GM12878 (cell line): Measurements from ENCODE around the gene CCDC137. TPM values are rescaled to one million over a fixed set of nuclear protein-coding genes. Genes with fewer than 3 reads are reported as not detected.
A peak's percentile ranks its signal among the peaks of the same experiment; 100 is the strongest.

ENCODE experiments used
- BHLHE40 ChIP-seq, 2 experiments: fragments of 450-650 bp in 1 of 2; IDR thresholded peaks; 2 replicates each; pipeline ENCODE4 v1.6.1; 2011 to 2017; ENCODE audit warnings: low read depth in 2 of 2, borderline replicate concordance in 1 of 2, improper control_type of control experiment in 1 of 2, low read length in 1 of 2, mild to moderate bottlenecking in 1 of 2
- ESRRA ChIP-seq: IDR thresholded peaks from 2 replicates; pipeline ENCODE4 v1.6.1; 2012; ENCODE audit warnings: mild to moderate bottlenecking, low read length, improper control_type of control experiment
- HCFC1 ChIP-seq: fragments of 150-350 bp; IDR thresholded peaks from 2 replicates; pipeline ENCODE4 v1.6.1; 2014; ENCODE audit warnings: low read length
- HDAC2 ChIP-seq: fragments of 200-600 bp; sonication (generic); IDR thresholded peaks from 2 replicates; pipeline ENCODE4 v1.6.1; 2017
- JUNB ChIP-seq: IDR thresholded peaks from 2 replicates; pipeline ENCODE4 v1.6.1; 2016; ENCODE audit warnings: antibody characterized with exemption, mild to moderate bottlenecking
- KDM1A ChIP-seq: fragments of 200-600 bp; sonication (generic); IDR thresholded peaks from 2 replicates; pipeline ENCODE4 v1.6.1; 2016; ENCODE audit warnings: borderline replicate concordance
- NBN ChIP-seq: fragments of 450-650 bp; IDR thresholded peaks from 2 replicates; pipeline ENCODE4 v1.6.1; 2016
- POU2F2 ChIP-seq: IDR thresholded peaks from 3 replicates; pipeline ENCODE4 v1.6.1; 2011; ENCODE audit warnings: low read depth, mild to moderate bottlenecking, low read length, borderline replicate concordance
- SIN3A ChIP-seq: IDR thresholded peaks from 2 replicates; pipeline ENCODE4 v1.6.1; 2012; ENCODE audit warnings: low read depth, low read length, improper control_type of control experiment
- SMARCA5 ChIP-seq: fragments of 450-650 bp; IDR thresholded peaks from 2 replicates; pipeline ENCODE4 v1.6.1; 2017; ENCODE audit warnings: mild to moderate bottlenecking
- SUPT20H ChIP-seq: IDR thresholded peaks from 2 replicates; pipeline ENCODE4 v1.6.1; 2011; ENCODE audit warnings: low read depth, mild to moderate bottlenecking, low read length, moderate library complexity, borderline replicate concordance; ENCODE audit not compliant: control insufficient read depth
- ZBED1 ChIP-seq: IDR thresholded peaks from 2 replicates; pipeline ENCODE4 v1.6.1; 2016; ENCODE audit warnings: borderline replicate concordance
- ZNF274 ChIP-seq: IDR thresholded peaks from one replicate; pipeline ENCODE4 v1.8.0; 2011; ENCODE audit not compliant: insufficient read length, insufficient read depth
- polyA plus RNA-seq, 11 experiments: library from polyadenylated mRNA; depleted of rRNA in 4 of 11; unstranded in 6 of 11; stranded (reverse) in 5 of 11; fragments of >200 nt; fragmentation: Nextera tagmentation in 4 of 11; fragmentation: Illumina TruSeq in 1 of 11; extraction: Ambion mirVana in 4 of 11; extraction: Trizol in 1 of 11; gene quantifications; 1 replicate in 1 of 11; 2 replicates in 10 of 11; pipeline versions ENCODE4 v1.2.1 to v1.2.3, GENCODE V29; 2011 to 2016; ENCODE audit warnings: inconsistent platforms in 2 of 11, missing spikeins in 2 of 11, low read depth in 1 of 11
- total RNA-seq, 4 experiments: library from RNA; depleted of rRNA in 3 of 4; stranded (reverse); fragments of >200 nt in 3 of 4; fragmentation: Illumina TruSeq in 1 of 4; extraction: Trizol in 1 of 4; gene quantifications; 2 replicates each; pipeline versions ENCODE4 v1.2.1 to v1.2.3, GENCODE V29; 2013 to 2021
- TF ChIP-seq, protein P1 (sequence below): IDR thresholded peaks from 2 replicates; pipeline ENCODE4 v1.6.1; 2012; ENCODE audit warnings: improper control_type of control experiment, low read depth, low read length; ENCODE audit not compliant: insufficient replicate concordance
- TF ChIP-seq, protein P2 (sequence below): fragments of 450-650 bp; IDR thresholded peaks from 2 replicates; pipeline ENCODE4 v1.6.1; 2014; ENCODE audit warnings: mild to moderate bottlenecking
- TF ChIP-seq, protein P3 (sequence below): IDR thresholded peaks from 2 replicates; pipeline ENCODE4 v1.6.1; 2012; ENCODE audit warnings: low read depth, low read length, improper control_type of control experiment
- TF ChIP-seq, protein P4 (sequence below): fragments of 450-650 bp; IDR thresholded peaks from 2 replicates; pipeline ENCODE4 v1.6.1; 2017; ENCODE audit warnings: mild to moderate bottlenecking, moderate library complexity

Gene CCDC137
- total and polyA plus RNA-seq, 10 of the 15 experiments (the other 5 are each of a cell fraction or from before 2014, with no cell fraction given) = 2.2 to 45.4 (median 22.1) TPM

DNA sequence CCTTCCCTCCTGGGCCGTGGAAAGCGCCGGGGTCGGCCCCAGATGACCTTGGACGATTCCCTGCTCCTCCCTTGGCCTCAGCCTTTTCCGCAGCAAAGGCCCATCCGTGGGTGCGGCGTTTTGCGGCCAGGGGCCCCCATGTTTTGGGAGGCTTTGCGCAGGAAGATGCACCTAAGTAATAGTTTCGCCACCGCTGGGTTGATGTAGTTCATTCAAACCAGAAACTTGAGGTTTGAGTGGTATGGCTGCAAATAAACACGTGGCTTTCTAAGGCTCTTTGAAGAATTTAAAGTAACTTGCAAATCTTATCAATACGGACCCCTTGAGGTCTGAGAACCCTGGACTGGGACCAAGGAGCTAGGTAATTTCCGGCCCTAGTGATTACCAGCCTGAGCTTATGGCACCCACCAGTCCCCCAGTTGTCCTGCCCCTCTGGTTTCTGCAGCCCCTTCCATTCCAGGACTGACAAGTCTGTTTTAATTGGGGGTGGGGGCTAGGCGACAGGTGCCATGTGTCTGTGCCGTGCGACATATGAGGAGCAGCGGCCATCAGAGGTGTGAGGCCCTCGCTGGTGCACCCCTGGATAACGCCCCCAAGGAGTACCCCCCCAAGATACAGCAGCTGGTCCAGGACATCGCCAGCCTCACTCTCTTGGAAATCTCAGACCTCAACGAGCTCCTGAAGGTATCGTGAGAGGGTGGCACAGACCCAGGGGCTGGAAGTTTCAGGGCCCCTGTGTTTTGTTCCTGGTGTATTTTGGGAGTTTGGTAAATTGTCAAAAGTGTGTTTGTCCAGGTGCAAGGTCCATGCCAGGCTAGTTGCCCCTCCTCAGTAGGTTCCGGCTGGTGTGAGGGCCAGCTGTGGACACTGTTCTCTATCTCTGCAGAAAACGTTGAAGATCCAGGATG, 37.5 kb downstream of the CCDC137 start (continued):
- TF ChIP-seq, protein P1, sequence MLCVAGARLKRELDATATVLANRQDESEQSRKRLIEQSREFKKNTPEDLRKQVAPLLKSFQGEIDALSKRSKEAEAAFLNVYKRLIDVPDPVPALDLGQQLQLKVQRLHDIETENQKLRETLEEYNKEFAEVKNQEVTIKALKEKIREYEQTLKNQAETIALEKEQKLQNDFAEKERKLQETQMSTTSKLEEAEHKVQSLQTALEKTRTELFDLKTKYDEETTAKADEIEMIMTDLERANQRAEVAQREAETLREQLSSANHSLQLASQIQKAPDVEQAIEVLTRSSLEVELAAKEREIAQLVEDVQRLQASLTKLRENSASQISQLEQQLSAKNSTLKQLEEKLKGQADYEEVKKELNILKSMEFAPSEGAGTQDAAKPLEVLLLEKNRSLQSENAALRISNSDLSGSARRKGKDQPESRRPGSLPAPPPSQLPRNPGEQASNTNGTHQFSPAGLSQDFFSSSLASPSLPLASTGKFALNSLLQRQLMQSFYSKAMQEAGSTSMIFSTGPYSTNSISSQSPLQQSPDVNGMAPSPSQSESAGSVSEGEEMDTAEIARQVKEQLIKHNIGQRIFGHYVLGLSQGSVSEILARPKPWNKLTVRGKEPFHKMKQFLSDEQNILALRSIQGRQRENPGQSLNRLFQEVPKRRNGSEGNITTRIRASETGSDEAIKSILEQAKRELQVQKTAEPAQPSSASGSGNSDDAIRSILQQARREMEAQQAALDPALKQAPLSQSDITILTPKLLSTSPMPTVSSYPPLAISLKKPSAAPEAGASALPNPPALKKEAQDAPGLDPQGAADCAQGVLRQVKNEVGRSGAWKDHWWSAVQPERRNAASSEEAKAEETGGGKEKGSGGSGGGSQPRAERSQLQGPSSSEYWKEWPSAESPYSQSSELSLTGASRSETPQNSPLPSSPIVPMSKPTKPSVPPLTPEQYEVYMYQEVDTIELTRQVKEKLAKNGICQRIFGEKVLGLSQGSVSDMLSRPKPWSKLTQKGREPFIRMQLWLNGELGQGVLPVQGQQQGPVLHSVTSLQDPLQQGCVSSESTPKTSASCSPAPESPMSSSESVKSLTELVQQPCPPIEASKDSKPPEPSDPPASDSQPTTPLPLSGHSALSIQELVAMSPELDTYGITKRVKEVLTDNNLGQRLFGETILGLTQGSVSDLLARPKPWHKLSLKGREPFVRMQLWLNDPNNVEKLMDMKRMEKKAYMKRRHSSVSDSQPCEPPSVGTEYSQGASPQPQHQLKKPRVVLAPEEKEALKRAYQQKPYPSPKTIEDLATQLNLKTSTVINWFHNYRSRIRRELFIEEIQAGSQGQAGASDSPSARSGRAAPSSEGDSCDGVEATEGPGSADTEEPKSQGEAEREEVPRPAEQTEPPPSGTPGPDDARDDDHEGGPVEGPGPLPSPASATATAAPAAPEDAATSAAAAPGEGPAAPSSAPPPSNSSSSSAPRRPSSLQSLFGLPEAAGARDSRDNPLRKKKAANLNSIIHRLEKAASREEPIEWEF = no peak
- TF ChIP-seq BHLHE40 (IDR thresholded peaks at IDR 0.05; ENCODE audit: borderline replicate concordance in 1 of 2, low read depth in 2 of 2, low read length in 1 of 2) (no peak), ESRRA (peak; percentile 4; the same call in 1 of the 2 replicates), ZNF274 (no peak), HDAC2 (no peak), ZBED1 (no peak), HCFC1 (no peak), SMARCA5 (no peak), POU2F2 (no peak), SUPT20H (no peak), JUNB (no peak), KDM1A (no peak), SIN3A (0 out of 2 replicates have a peak, but pooled peaks have one; percentile 16), NBN (no peak)
- TF ChIP-seq, protein P2, sequence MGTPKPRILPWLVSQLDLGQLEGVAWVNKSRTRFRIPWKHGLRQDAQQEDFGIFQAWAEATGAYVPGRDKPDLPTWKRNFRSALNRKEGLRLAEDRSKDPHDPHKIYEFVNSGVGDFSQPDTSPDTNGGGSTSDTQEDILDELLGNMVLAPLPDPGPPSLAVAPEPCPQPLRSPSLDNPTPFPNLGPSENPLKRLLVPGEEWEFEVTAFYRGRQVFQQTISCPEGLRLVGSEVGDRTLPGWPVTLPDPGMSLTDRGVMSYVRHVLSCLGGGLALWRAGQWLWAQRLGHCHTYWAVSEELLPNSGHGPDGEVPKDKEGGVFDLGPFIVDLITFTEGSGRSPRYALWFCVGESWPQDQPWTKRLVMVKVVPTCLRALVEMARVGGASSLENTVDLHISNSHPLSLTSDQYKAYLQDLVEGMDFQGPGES = no peak
- TF ChIP-seq, protein P3, sequence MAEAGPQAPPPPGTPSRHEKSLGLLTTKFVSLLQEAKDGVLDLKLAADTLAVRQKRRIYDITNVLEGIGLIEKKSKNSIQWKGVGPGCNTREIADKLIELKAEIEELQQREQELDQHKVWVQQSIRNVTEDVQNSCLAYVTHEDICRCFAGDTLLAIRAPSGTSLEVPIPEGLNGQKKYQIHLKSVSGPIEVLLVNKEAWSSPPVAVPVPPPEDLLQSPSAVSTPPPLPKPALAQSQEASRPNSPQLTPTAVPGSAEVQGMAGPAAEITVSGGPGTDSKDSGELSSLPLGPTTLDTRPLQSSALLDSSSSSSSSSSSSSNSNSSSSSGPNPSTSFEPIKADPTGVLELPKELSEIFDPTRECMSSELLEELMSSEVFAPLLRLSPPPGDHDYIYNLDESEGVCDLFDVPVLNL = no peak
- TF ChIP-seq, protein P4, sequence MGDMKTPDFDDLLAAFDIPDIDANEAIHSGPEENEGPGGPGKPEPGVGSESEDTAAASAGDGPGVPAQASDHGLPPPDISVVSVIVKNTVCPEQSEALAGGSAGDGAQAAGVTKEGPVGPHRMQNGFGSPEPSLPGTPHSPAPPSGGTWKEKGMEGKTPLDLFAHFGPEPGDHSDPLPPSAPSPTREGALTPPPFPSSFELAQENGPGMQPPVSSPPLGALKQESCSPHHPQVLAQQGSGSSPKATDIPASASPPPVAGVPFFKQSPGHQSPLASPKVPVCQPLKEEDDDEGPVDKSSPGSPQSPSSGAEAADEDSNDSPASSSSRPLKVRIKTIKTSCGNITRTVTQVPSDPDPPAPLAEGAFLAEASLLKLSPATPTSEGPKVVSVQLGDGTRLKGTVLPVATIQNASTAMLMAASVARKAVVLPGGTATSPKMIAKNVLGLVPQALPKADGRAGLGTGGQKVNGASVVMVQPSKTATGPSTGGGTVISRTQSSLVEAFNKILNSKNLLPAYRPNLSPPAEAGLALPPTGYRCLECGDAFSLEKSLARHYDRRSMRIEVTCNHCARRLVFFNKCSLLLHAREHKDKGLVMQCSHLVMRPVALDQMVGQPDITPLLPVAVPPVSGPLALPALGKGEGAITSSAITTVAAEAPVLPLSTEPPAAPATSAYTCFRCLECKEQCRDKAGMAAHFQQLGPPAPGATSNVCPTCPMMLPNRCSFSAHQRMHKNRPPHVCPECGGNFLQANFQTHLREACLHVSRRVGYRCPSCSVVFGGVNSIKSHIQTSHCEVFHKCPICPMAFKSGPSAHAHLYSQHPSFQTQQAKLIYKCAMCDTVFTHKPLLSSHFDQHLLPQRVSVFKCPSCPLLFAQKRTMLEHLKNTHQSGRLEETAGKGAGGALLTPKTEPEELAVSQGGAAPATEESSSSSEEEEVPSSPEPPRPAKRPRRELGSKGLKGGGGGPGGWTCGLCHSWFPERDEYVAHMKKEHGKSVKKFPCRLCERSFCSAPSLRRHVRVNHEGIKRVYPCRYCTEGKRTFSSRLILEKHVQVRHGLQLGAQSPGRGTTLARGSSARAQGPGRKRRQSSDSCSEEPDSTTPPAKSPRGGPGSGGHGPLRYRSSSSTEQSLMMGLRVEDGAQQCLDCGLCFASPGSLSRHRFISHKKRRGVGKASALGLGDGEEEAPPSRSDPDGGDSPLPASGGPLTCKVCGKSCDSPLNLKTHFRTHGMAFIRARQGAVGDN = no peak
